Vagina (tissue), 2 donors: ENCODE results near the gene NPM1. TPM values are rescaled to one million over a fixed set of nuclear protein-coding genes. Genes with fewer than 3 reads are reported as not detected.

Experiments
- DNase-seq, 2 donors: peaks; one replicate each; pipeline ENCODE4 v3.0.0-alpha.2; 2017; ENCODE audit errors: extremely low spot score in 2 of 2
- H3K27ac ChIP-seq: fragments of 200-600 bp; sonication (generic); one replicate; pipeline ENCODE4 v1.5.1; 2019
- H3K27me3 ChIP-seq: fragments of 200-600 bp; sonication (generic); one replicate; pipeline ENCODE4 v1.5.1; 2019
- H3K36me3 ChIP-seq, 2 donors: fragments of 200-600 bp; sonication (generic); one replicate each; pipeline ENCODE4 v1.5.1; 2017 to 2019
- H3K4me1 ChIP-seq: fragments of 200-600 bp; sonication (generic); one replicate; pipeline ENCODE4 v1.5.1; 2019
- H3K4me3 ChIP-seq, 2 donors: fragments of 200-600 bp; sonication (generic); 1 replicate in 1 of 2; 2 replicates in 1 of 2; pipeline ENCODE4 v1.5.1; 2016 to 2019
- H3K9me3 ChIP-seq: fragments of 200-600 bp; sonication (generic); one replicate; pipeline ENCODE4 v1.5.1; 2019
- POLR2A ChIP-seq, 2 donors: fragments of 450-650 bp; IDR thresholded peaks; one replicate each; pipeline ENCODE4 v1.6.1; 2017; ENCODE audit warnings: antibody characterized with exemption in 2 of 2, mild to moderate bottlenecking in 2 of 2, moderate library complexity in 2 of 2
- POLR2AphosphoS5 ChIP-seq, 2 donors: sonication (generic); formaldehyde crosslinking; IDR thresholded peaks; one replicate each; pipeline ENCODE4 v1.9.0; 2017; ENCODE audit warnings: antibody characterized with exemption in 2 of 2, mild to moderate bottlenecking in 2 of 2, low read depth in 1 of 2; ENCODE audit not compliant: insufficient read depth in 1 of 2
- intact Hi-C: fragments of 100-400 bp; cut with DNase I; formaldehyde crosslinking; loops from one replicate; pipeline ENCODE4 v1.15.1; 2023
- total RNA-seq: library from RNA; depleted of rRNA; stranded (reverse); fragments of >200 nt; gene quantifications from one replicate; pipeline ENCODE4 v1.2.3, GENCODE V29; 2016
- TF ChIP-seq, protein P1 (sequence below), 3 experiments: fragments of 450-650 bp in 2 of 3; fragments of 200-600 bp in 1 of 3; sonication (generic) in 1 of 3; IDR thresholded peaks; one replicate each; pipeline ENCODE4 v1.5.1; 2017 to 2019; ENCODE audit warnings: antibody characterized with exemption in 3 of 3, mild to moderate bottlenecking in 2 of 3, moderate library complexity in 2 of 3

NPM1 gene
- total RNA-seq, 1 donor from 2014 or later = 526 TPM

DNA sequence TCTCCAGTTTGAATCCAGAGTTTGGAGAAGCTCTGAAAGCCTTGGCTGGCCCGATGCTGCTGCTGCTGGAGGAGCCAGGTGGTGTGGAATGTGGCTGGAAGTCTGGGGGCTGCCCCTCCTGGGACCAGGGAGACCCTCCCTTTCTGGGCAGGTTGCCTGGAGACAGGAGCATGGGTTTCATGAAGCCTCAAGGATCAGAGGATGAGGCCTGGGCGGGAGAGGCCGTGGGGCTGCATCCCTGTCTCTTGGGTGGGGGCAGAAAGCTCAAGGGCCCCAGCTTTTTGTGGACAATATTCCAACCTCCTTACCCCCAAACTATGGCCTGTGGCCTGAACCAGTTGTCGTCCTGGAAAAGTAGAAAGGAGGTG is 41.9 kb downstream of the NPM1 start:
- no peak overlapping the region for H3K27ac ChIP-seq
- intact Hi-C loops = no loop called here
- no peak for DNase-seq
- no peak overlapping the region for H3K4me3 ChIP-seq
- TF ChIP-seq POLR2A (IDR thresholded peaks at IDR 0.05) = no peak
- no peak for TF ChIP-seq POLR2AphosphoS5 (IDR thresholded peaks at IDR 0.05; ENCODE audit: insufficient read depth in 1 of 2, low read depth in 1 of 2)
- no peaks in the 10 kb centered on the region for H3K36me3 ChIP-seq
- no peaks in the 10 kb centered on the region for H3K9me3 ChIP-seq
- H3K27me3 ChIP-seq = no peaks in the 10 kb centered on the region
- no peaks in the 10 kb centered on the region for H3K4me1 ChIP-seq

DNA sequence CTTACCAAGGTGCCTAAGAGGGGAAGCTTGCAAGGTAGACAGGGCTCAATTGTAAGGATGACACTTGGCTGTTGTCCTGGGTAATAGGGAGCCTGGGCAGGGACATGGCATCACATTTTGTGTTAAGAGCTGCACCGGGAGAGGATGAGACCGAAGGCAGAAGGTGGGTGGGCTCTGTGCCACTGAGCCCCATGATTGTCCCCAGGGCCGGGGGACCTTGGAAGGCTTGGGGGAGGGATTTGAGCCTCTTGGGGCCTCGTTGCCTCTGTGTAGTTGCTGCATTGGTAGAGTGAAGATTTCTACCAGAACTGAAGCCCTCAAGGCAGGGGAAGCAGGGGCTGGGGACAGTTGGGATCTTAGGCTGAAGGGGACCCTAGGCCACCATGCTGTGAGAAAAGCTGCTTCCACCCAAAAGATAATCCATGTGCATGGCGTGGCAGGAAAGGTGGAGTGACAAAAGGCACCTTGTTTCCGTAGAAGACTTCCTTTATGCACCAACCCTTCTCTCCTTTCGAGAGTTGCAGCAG is 43.7 kb downstream of the NPM1 start:
- Histone ChIP-seq H3K27me3 (no peaks in the 10 kb centered on the region), H3K27ac (no peak overlapping the region), H3K9me3 (no peaks in the 10 kb centered on the region), H3K36me3 (no peaks in the 10 kb centered on the region), H3K4me1 (no peaks in the 10 kb centered on the region), H3K4me3 (no peak overlapping the region)
- DNase-seq = no peak
- TF ChIP-seq POLR2AphosphoS5 (IDR thresholded peaks at IDR 0.05; ENCODE audit: insufficient read depth in 1 of 2, low read depth in 1 of 2) = no peak
- TF ChIP-seq, protein P1, sequence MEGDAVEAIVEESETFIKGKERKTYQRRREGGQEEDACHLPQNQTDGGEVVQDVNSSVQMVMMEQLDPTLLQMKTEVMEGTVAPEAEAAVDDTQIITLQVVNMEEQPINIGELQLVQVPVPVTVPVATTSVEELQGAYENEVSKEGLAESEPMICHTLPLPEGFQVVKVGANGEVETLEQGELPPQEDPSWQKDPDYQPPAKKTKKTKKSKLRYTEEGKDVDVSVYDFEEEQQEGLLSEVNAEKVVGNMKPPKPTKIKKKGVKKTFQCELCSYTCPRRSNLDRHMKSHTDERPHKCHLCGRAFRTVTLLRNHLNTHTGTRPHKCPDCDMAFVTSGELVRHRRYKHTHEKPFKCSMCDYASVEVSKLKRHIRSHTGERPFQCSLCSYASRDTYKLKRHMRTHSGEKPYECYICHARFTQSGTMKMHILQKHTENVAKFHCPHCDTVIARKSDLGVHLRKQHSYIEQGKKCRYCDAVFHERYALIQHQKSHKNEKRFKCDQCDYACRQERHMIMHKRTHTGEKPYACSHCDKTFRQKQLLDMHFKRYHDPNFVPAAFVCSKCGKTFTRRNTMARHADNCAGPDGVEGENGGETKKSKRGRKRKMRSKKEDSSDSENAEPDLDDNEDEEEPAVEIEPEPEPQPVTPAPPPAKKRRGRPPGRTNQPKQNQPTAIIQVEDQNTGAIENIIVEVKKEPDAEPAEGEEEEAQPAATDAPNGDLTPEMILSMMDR (IDR thresholded peaks at IDR 0.05) = no peak
- TF ChIP-seq POLR2A (IDR thresholded peaks at IDR 0.05) = no peak
- intact Hi-C loops = no loop called here

DNA sequence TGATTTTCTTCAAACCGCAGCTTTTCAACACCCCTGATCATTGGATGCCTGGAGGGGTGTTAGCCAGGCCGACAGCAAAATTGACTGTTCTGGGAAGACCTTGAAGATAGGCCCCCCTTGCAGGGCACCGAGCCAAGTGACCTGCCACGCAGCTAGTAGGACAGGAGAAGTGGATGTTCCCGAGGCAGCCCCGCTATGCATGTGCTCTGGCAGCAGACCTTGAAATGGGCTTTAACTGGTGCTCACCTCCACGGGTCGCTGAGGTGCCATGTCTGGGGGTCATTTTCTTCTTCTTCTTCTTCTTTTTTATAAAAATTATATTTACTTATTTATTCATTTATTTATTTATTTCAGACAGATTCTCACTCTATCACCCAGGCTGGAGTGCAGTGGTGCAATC is 44.4 kb downstream of the NPM1 start:
- Histone ChIP-seq H3K9me3 (no peaks in the 10 kb centered on the region), H3K4me3 (no peak overlapping the region), H3K36me3 (no peaks in the 10 kb centered on the region), H3K4me1 (no peaks in the 10 kb centered on the region), H3K27ac (no peak overlapping the region), H3K27me3 (no peaks in the 10 kb centered on the region)
- no peak for DNase-seq
- no peak for TF ChIP-seq POLR2AphosphoS5 (IDR thresholded peaks at IDR 0.05; ENCODE audit: insufficient read depth in 1 of 2, low read depth in 1 of 2)
- intact Hi-C loops = no loop called here

DNA sequence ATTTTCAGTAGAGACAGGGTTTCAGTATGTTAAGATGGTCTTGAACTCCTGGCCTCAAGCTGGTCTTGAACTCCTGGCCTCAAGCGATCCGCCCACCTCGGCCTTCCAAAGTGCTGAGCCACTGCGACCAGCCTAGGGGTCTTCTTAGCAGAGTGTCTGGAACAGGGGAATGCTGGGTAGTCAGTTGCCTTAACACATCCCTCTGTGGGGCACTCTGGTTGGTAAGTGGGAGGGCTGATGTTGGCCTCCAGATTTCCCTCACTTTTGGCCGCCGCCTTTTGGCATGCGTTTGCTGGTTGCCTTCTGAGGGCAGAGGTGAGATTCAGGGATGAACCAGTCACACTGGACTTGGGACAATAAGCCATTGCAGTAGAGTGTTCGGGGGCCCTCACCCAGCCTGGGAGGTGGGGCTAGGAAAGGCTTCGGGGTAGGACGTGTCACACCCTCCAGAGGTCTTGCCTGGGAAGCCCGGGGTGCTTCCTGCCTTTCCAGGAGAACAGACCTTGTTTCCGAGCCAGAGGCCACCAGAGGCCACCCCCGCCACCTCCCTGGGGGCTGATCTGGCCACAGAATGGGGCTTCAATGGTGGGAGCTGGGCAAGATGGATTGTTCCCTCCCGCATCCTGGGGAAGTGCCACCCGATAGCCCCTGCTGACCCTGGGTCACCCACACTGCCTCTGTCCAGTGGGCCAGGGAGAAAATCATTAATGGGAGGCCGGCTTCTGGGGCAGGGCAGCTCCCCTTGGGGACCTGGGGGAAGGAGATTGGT is 45.1 kb downstream of the NPM1 start:
- no peak for DNase-seq
- Histone ChIP-seq H3K27ac (no peak overlapping the region), H3K36me3 (no peaks in the 10 kb centered on the region), H3K27me3 (no peaks in the 10 kb centered on the region), H3K4me1 (no peaks in the 10 kb centered on the region), H3K9me3 (no peaks in the 10 kb centered on the region), H3K4me3 (no peak overlapping the region)
- TF ChIP-seq, protein P1 (IDR thresholded peaks at IDR 0.05) = no peak
- TF ChIP-seq POLR2AphosphoS5 (IDR thresholded peaks at IDR 0.05; ENCODE audit: insufficient read depth in 1 of 2, low read depth in 1 of 2) (no peak), POLR2A (IDR thresholded peaks at IDR 0.05) (no peak)
- intact Hi-C loops = no loop called here

DNA sequence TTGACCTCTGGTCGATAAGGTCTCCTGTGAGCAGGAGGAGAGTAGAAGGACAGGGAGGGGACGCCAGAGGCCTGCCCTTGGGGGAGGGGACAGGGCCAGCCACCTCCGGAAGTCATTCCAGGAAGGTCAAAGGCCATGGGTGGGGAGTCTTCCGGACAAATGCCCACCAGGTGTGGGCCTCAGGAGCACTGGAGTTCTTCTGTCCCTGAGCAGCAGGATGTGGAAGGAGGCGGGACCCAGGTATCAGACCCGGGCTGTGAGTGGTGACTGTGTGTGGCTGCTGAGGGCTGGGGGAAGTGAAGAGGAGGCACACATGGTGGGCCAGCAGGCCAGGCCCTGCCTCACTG is 45.7 kb downstream of the NPM1 start:
- no peak for DNase-seq
- no peaks in the 10 kb centered on the region for H3K36me3 ChIP-seq
- intact Hi-C loops = no loop called here

More for the DNA sequence above, 45.7 kb downstream of the NPM1 start:
- H3K4me3 ChIP-seq = no peak overlapping the region
- no peaks in the 10 kb centered on the region for H3K27me3 ChIP-seq
- H3K9me3 ChIP-seq = no peaks in the 10 kb centered on the region
- no peak for TF ChIP-seq POLR2A (IDR thresholded peaks at IDR 0.05)
- TF ChIP-seq POLR2AphosphoS5 (IDR thresholded peaks at IDR 0.05; ENCODE audit: insufficient read depth in 1 of 2, low read depth in 1 of 2) = no peak
- TF ChIP-seq, protein P1 (IDR thresholded peaks at IDR 0.05) = no peak
- H3K27ac ChIP-seq = no peak overlapping the region
- H3K4me1 ChIP-seq = no peaks in the 10 kb centered on the region
